ENCODE measurements around the gene KLHDC10. TPM values are rescaled to one million over a fixed set of nuclear protein-coding genes. Genes with fewer than 3 reads are reported as not detected.
"Not testable (repeated sequence)": the region's sequence is repeated elsewhere in the genome, so short reads cannot be mapped to it uniquely, and the experiment has no call there.

KLHDC10 gene
- total RNA-seq, 2 donors from 2014 or later = 11.5 to 14.9 TPM

GRCh38 chr7:130102588-130102987 is 32.3 kb downstream of the KLHDC10 start:
- no peaks in the 10 kb centered on the region for H3K9me3 Mint-ChIP-seq
- H3K27ac Mint-ChIP-seq = no peak overlapping the region
- no peak for ATAC-seq
- DNase-seq (ENCODE audit: low spot score in 2 of 2) = no peak
- H3K36me3 Mint-ChIP-seq = no peaks in the 10 kb centered on the region

GRCh38 chr7:130107949-130108674 is 37.8 kb downstream of the KLHDC10 start:
- H3K9me3 Mint-ChIP-seq = no peaks in the 10 kb centered on the region
- DNase-seq (ENCODE audit: low spot score in 2 of 2) = no peak
- H3K36me3 Mint-ChIP-seq = no peaks in the 10 kb centered on the region
- no peak for ATAC-seq
- H3K27ac Mint-ChIP-seq = no peak overlapping the region

GRCh38 chr7:130108809-130109208 is 38.5 kb downstream of the KLHDC10 start:
- DNase-seq (ENCODE audit: low spot score in 2 of 2) (no peak), ATAC-seq (no peak)
- no peaks in the 10 kb centered on the region for H3K36me3 Mint-ChIP-seq
- H3K27ac Mint-ChIP-seq = peak overlapping the region in 1 of 2 donors; percentile 81
- H3K9me3 Mint-ChIP-seq = no peaks in the 10 kb centered on the region

- no peaks in the 10 kb centered on the region for H3K36me3 Mint-ChIP-seq
- no peak overlapping the region for H3K27ac Mint-ChIP-seq
- no peaks in the 10 kb centered on the region for H3K9me3 Mint-ChIP-seq
- DNase-seq (ENCODE audit: low spot score in 2 of 2) (no peak), ATAC-seq (no peak)
These were observed 41.8 kb downstream of the KLHDC10 start for GRCh38 chr7:130112093-130112492.

- no peak for DNase-seq (ENCODE audit: low spot score in 2 of 2)
- Mint-ChIP-seq H3K27ac (no peak overlapping the region), H3K36me3 (no peaks in the 10 kb centered on the region), H3K9me3 (no peaks in the 10 kb centered on the region)
- ATAC-seq = no peak
These were observed 42.5 kb downstream of the KLHDC10 start for GRCh38 chr7:130112662-130113425.

GRCh38 chr7:130113426-130113805 is 43.1 kb downstream of the KLHDC10 start:
- H3K27ac Mint-ChIP-seq; H3K9me3 Mint-ChIP-seq; DNase-seq (ENCODE audit: low spot score in 2 of 2); ATAC-seq; H3K36me3 Mint-ChIP-seq: not testable (repeated sequence)

GRCh38 chr7:130113887-130114286 is 43.6 kb downstream of the KLHDC10 start:
- no peaks in the 10 kb centered on the region for H3K9me3 Mint-ChIP-seq
- no peak overlapping the region for H3K27ac Mint-ChIP-seq
- H3K36me3 Mint-ChIP-seq = no peaks in the 10 kb centered on the region
- DNase-seq (ENCODE audit: low spot score in 2 of 2) (no peak), ATAC-seq (no peak)

- no peak for DNase-seq (ENCODE audit: low spot score in 2 of 2)
- H3K9me3 Mint-ChIP-seq = no peaks in the 10 kb centered on the region
- no peak overlapping the region for H3K27ac Mint-ChIP-seq
- ATAC-seq = no peak
- H3K36me3 Mint-ChIP-seq = no peaks in the 10 kb centered on the region
These were observed 44.0 kb downstream of the KLHDC10 start for GRCh38 chr7:130114374-130114773.

GRCh38 chr7:130114776-130115175 is 44.4 kb downstream of the KLHDC10 start:
- DNase-seq (ENCODE audit: low spot score in 2 of 2) = no peak
- no peak for ATAC-seq
- Mint-ChIP-seq H3K27ac (no peak overlapping the region), H3K9me3 (no peaks in the 10 kb centered on the region), H3K36me3 (no peaks in the 10 kb centered on the region)

- no peak for DNase-seq (ENCODE audit: low spot score in 2 of 2)
- Mint-ChIP-seq H3K9me3 (no peaks in the 10 kb centered on the region), H3K27ac (no peak overlapping the region), H3K36me3 (peaks cover 0 to 5% of the 10 kb centered on the region in 2 donors)
- ATAC-seq = no peak
These were observed 48.0 kb downstream of the KLHDC10 start for GRCh38 chr7:130118294-130118693.

- H3K36me3 Mint-ChIP-seq = peaks cover 0 to 5% of the 10 kb centered on the region in 2 donors
- DNase-seq (ENCODE audit: low spot score in 2 of 2) (no peak), ATAC-seq (no peak)
- H3K9me3 Mint-ChIP-seq = no peaks in the 10 kb centered on the region
- H3K27ac Mint-ChIP-seq = no peak overlapping the region
These were observed 48.5 kb downstream of the KLHDC10 start for GRCh38 chr7:130118801-130119200.

- Mint-ChIP-seq H3K27ac (no peak overlapping the region), H3K9me3 (no peaks in the 10 kb centered on the region), H3K36me3 (peaks cover 5 to 7% of the 10 kb centered on the region in 2 donors)
- ATAC-seq (no peak), DNase-seq (ENCODE audit: low spot score in 2 of 2) (no peak)
These were observed 53.2 kb downstream of the KLHDC10 start for GRCh38 chr7:130123501-130123900.

GRCh38 chr7:130124711-130125110 is 54.4 kb downstream of the KLHDC10 start:
- Mint-ChIP-seq H3K9me3 (no peaks in the 10 kb centered on the region), H3K27ac (no peak overlapping the region), H3K36me3 (peaks cover 5 to 7% of the 10 kb centered on the region in 2 donors)
- no peak for DNase-seq (ENCODE audit: low spot score in 2 of 2)
- no peak for ATAC-seq

- ATAC-seq; H3K27ac Mint-ChIP-seq; H3K9me3 Mint-ChIP-seq; DNase-seq (ENCODE audit: low spot score in 2 of 2): not testable (repeated sequence)
- H3K36me3 Mint-ChIP-seq = peaks cover 4 to 12% of the 10 kb centered on the region in 2 donors
These were observed 56.5 kb downstream of the KLHDC10 start for GRCh38 chr7:130126840-130127239.

- H3K36me3 Mint-ChIP-seq = peaks cover 4 to 12% of the 10 kb centered on the region in 2 donors
These were observed 57.1 kb downstream of the KLHDC10 start for GRCh38 chr7:130127404-130127803.

GRCh38 chr7:130127821-130128317 is 57.5 kb downstream of the KLHDC10 start:
- Mint-ChIP-seq H3K9me3 (no peaks in the 10 kb centered on the region), H3K27ac (no peak overlapping the region), H3K36me3 (peaks cover 4 to 12% of the 10 kb centered on the region in 2 donors)
- no peak for ATAC-seq
- no peak for DNase-seq (ENCODE audit: low spot score in 2 of 2)

More at GRCh38 chr7:130127404-130127803, 57.1 kb downstream of the KLHDC10 start:
- no peak for ATAC-seq
- Mint-ChIP-seq H3K27ac (no peak overlapping the region), H3K9me3 (no peaks in the 10 kb centered on the region)
- no peak for DNase-seq (ENCODE audit: low spot score in 2 of 2)

GRCh38 chr7:130129011-130129411 is 58.7 kb downstream of the KLHDC10 start:
- Mint-ChIP-seq H3K36me3 (peaks cover 4 to 12% of the 10 kb centered on the region in 2 donors), H3K9me3 (no peaks in the 10 kb centered on the region)

More at GRCh38 chr7:130129011-130129411, 58.7 kb downstream of the KLHDC10 start:
- no peak for DNase-seq (ENCODE audit: low spot score in 2 of 2)
- ATAC-seq = no peak
- no peak overlapping the region for H3K27ac Mint-ChIP-seq

Data from activated naive CD4-positive, alpha-beta T cell treated with anti-CD3 and anti-CD28 coated beads, Interleukin-2, amount 50 U/mL, for 72 hours (primary cell).